Measurements from ENCODE around the gene ABHD6. TPM values are rescaled to one million over a fixed set of nuclear protein-coding genes. Genes with fewer than 3 reads are reported as not detected.

The ABHD6 gene
- total RNA-seq, 1 donor, result 5.1 TPM

GRCh38 chr3:58296843-58297242 is 59.3 kb downstream of the ABHD6 start:
- Histone ChIP-seq H3K36me3 (ENCODE audit: insufficient read depth, low read length) (no peaks in the 10 kb centered on the region), H3K27ac (ENCODE audit: low read depth, low read length) (no peak overlapping the region)
- no peak for TF ChIP-seq CTCF (IDR thresholded peaks at IDR 0.05; ENCODE audit: extremely low read depth, low read depth, low read length)

GRCh38 chr3:58298190-58298589 is 60.6 kb downstream of the ABHD6 start:
- Histone ChIP-seq H4K20me1 (ENCODE audit: insufficient read depth, low read length) (no peaks in the 10 kb centered on the region), H3K36me3 (ENCODE audit: insufficient read depth, low read length) (no peaks in the 10 kb centered on the region), H3K4me2 (ENCODE audit: insufficient read depth, low read length) (no peak overlapping the region), H2AFZ (ENCODE audit: low read length) (no peak overlapping the region), H3K79me2 (ENCODE audit: insufficient read depth, low read length) (no peaks in the 10 kb centered on the region), H3K27ac (ENCODE audit: low read depth, low read length) (no peak overlapping the region), H3K4me3 (ENCODE audit: insufficient read depth, low read length) (no peak overlapping the region), H3K4me1 (ENCODE audit: insufficient read depth, low read length) (no peaks in the 10 kb centered on the region), H3K9me3 (ENCODE audit: low read depth, low read length) (no peaks in the 10 kb centered on the region), H3K27me3 (ENCODE audit: insufficient read depth, low read length) (peaks cover 18% of the 10 kb centered on the region)
- no peak for TF ChIP-seq CTCF (IDR thresholded peaks at IDR 0.05; ENCODE audit: extremely low read depth, low read depth, low read length)
- DNase-seq (ENCODE audit: insufficient read length, low spot score, missing footprints), result no peak

More at GRCh38 chr3:58296843-58297242, 59.3 kb downstream of the ABHD6 start:
- H3K9me3 ChIP-seq (ENCODE audit: low read depth, low read length), result no peaks in the 10 kb centered on the region
- no peaks in the 10 kb centered on the region for H4K20me1 ChIP-seq (ENCODE audit: insufficient read depth, low read length)
- H3K79me2 ChIP-seq (ENCODE audit: insufficient read depth, low read length), result no peaks in the 10 kb centered on the region
- H3K4me3 ChIP-seq (ENCODE audit: insufficient read depth, low read length), result no peak overlapping the region
- H3K4me1 ChIP-seq (ENCODE audit: insufficient read depth, low read length), result no peaks in the 10 kb centered on the region
- H3K4me2 ChIP-seq (ENCODE audit: insufficient read depth, low read length), result no peak overlapping the region
- no peak overlapping the region for H2AFZ ChIP-seq (ENCODE audit: low read length)
- DNase-seq (ENCODE audit: insufficient read length, low spot score, missing footprints), result no peak
- H3K27me3 ChIP-seq (ENCODE audit: insufficient read depth, low read length), result peaks cover 18% of the 10 kb centered on the region

- no peaks in the 10 kb centered on the region for H3K4me1 ChIP-seq (ENCODE audit: insufficient read depth, low read length)
- H3K4me2 ChIP-seq (ENCODE audit: insufficient read depth, low read length), result no peak overlapping the region
- DNase-seq (ENCODE audit: insufficient read length, low spot score, missing footprints), result no peak
- peaks cover 18% of the 10 kb centered on the region for H3K27me3 ChIP-seq (ENCODE audit: insufficient read depth, low read length)
- no peak overlapping the region for H3K4me3 ChIP-seq (ENCODE audit: insufficient read depth, low read length)
- no peak overlapping the region for H3K27ac ChIP-seq (ENCODE audit: low read depth, low read length)
- no peak overlapping the region for H2AFZ ChIP-seq (ENCODE audit: low read length)
- H3K36me3 ChIP-seq (ENCODE audit: insufficient read depth, low read length), result no peaks in the 10 kb centered on the region
- TF ChIP-seq CTCF (IDR thresholded peaks at IDR 0.05; ENCODE audit: extremely low read depth, low read depth, low read length), result no peak
- H3K9me3 ChIP-seq (ENCODE audit: low read depth, low read length), result no peaks in the 10 kb centered on the region
- no peaks in the 10 kb centered on the region for H3K79me2 ChIP-seq (ENCODE audit: insufficient read depth, low read length)
- H4K20me1 ChIP-seq (ENCODE audit: insufficient read depth, low read length), result no peaks in the 10 kb centered on the region
Measured at GRCh38 chr3:58299075-58299474, 61.5 kb downstream of the ABHD6 start.

- peaks cover 18% of the 10 kb centered on the region for H3K27me3 ChIP-seq (ENCODE audit: insufficient read depth, low read length)
- no peaks in the 10 kb centered on the region for H3K4me1 ChIP-seq (ENCODE audit: insufficient read depth, low read length)
- H3K4me2 ChIP-seq (ENCODE audit: insufficient read depth, low read length), result no peak overlapping the region
- H3K36me3 ChIP-seq (ENCODE audit: insufficient read depth, low read length), result no peaks in the 10 kb centered on the region
- H4K20me1 ChIP-seq (ENCODE audit: insufficient read depth, low read length), result no peaks in the 10 kb centered on the region
- no peak for DNase-seq (ENCODE audit: insufficient read length, low spot score, missing footprints)
- H2AFZ ChIP-seq (ENCODE audit: low read length), result no peak overlapping the region
- H3K27ac ChIP-seq (ENCODE audit: low read depth, low read length), result no peak overlapping the region
- no peaks in the 10 kb centered on the region for H3K9me3 ChIP-seq (ENCODE audit: low read depth, low read length)
- peak; percentile 62 for TF ChIP-seq CTCF (IDR thresholded peaks at IDR 0.05; ENCODE audit: extremely low read depth, low read depth, low read length)
- H3K79me2 ChIP-seq (ENCODE audit: insufficient read depth, low read length), result no peaks in the 10 kb centered on the region
- no peak overlapping the region for H3K4me3 ChIP-seq (ENCODE audit: insufficient read depth, low read length)
Measured at GRCh38 chr3:58299839-58300516, 62.4 kb downstream of the ABHD6 start.
